ENCODE results near the gene SRM.

The SRM gene

DNA sequence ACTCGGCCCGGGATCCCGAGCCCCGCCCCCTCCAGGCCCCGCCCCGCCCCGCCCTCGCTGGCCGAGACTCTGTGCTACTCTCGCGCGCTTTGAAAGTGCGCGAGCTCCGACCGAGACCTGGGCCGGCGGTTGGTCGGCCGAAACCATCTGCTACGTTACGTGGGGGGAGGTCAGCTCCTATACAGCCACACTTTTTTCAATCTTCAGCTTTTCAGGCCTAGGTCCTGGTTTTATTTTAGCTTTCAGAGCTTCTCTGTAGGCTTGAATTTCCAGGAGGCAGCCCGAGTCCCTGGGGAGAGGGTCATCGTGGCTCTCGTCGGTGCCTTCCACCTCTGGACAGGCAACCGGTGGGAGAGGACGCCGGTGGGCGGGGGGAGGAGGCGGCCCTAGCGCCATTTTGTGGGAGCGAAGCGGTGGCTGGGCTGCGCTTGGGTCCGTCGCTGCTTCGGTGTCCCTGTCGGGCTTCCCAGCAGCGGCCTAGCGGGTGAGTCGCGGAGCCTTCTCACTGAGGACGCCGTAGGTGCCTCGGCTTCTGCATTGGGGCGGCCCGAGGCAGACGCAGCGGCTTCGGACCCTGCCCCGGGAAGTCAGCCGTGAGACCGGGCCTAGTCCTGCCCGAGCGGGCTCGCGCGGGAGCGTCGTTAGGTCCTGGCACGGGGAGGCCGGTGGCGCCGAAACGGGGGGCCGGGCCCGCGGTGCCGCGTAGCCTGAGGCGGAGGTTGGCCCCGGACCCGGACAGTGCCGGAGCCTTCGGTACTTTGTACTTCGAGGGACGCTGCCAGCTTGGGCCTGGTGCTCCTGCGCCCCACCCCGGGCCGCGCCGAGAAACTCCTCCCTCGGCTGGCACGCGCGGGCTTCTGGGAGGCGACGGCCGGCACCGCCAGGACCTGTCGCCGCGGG lies 47.3 kb downstream of the SRM start, which contains the start of gene TARDBP:
TSS of gene TARDBP (plus strand) at position 395 of the 900 bp plus-strand sequence. CDS start 1,074 bp downstream, outside the sequence.
- peak; percentile 96 to 97 for DNase-seq

Measured in NCI-H446 (cell line).